A673 (cell line): Measurements from ENCODE around the gene NT5C.

Experiments used
- CTCF ChIP-seq: fragments of 300-800, 200-600 bp; sonication (generic); conservative IDR thresholded peaks from 2 replicates; pipeline ENCODE4 v1.5.1; 2017; ENCODE audit warnings: low read depth, mild to moderate bottlenecking, antibody characterized with exemption, low read length, moderate library complexity, mixed read lengths
- EZH2 ChIP-seq: fragments of 200-600 bp; sonication (generic); IDR thresholded peaks from 2 replicates; pipeline ENCODE4 v1.6.1; 2017; ENCODE audit warnings: borderline replicate concordance, low read depth, mild to moderate bottlenecking, mixed read lengths, antibody characterized with exemption, low read length; ENCODE audit not compliant: poor library complexity, severe bottlenecking

- TF ChIP-seq CTCF: no peak
- no peak for TF ChIP-seq EZH2
Measured at GRCh38 chr17:75094871-75095399, 36.6 kb downstream of the NT5C start.
